Lower leg skin (tissue), 3 donors: ENCODE results near the gene SPINK9.

Source experiments
- CTCF ChIP-seq, 3 donors: fragments of 450-650 bp; IDR thresholded peaks; one replicate each; pipeline ENCODE4 v1.5.1; 2016; ENCODE audit warnings: antibody characterized with exemption in 3 of 3, mild to moderate bottlenecking in 3 of 3, moderate library complexity in 2 of 3
- POLR2A ChIP-seq, 2 donors: fragments of 450-650 bp; IDR thresholded peaks; one replicate each; pipeline ENCODE4 v1.6.1; 2016 to 2017; ENCODE audit warnings: antibody characterized with exemption in 2 of 2, mild to moderate bottlenecking in 1 of 2, moderate library complexity in 1 of 2

DNA sequence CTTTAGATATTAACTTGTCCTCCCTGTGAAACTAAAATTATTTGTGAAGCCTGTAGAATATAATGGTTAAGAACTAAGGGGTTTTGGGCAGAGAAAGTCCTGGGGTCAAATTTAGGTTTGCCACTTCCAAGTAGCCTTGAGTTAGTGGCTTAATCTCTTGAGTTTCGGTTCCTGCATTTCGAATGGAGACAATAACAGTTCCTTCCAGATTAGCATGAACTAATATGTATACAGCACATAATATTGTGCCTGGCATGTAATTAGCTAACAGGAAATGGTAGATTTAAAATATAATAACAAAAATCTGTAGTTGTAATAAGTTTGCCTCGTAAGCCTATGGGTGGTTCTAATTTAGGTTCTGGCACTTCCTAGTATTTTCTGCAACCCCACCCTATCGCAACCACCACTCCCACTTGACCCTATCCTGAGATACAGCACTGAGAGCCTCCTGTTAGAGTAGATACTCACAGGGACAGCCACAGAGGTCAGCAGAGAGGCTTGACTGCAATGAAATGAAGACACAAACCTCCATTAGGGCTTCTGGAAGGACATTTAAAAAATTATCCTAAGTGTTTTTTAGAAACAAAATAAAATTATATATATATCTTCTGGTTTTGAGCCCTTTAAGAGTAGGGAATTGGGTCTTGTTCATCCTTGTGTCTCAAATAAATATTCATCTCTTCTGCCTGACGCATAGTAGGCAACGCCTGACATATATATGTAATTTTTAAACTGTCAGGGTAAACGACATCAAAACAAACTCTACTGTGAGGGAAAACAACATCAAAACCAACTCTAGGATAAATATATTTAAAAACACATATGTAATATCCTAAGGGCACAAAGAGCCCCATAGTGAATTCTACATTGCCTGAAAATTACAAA lies 8.5 kb downstream of the SPINK9 start:
- no peak for TF ChIP-seq CTCF (IDR thresholded peaks at IDR 0.05)
- TF ChIP-seq POLR2A (IDR thresholded peaks at IDR 0.05) = no peak
